ENCODE data around the gene IQCK.

DNA sequence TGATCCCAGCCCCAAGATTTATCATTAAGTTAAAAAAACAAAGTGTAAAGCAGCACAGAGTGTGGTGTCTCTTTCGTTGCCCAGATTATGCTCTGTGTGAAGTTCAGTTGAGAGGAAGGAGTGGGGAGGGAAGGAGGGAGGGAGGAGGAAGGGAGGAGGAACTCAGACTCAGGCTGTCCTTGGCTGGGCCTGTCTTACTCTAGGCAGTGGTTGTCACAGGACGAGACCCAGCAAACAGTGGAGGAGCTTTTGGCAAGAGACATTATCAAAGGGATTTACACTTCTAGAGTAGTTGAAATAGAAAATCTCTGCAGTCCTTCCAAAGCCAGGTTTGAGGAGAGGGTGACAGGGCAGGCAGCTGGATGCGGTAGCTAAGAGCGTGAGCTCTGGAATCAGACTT is 27.9 kb upstream of the IQCK start:
- TF ChIP-seq POLR2A (IDR thresholded peaks at IDR 0.05) (no peak), POLR2AphosphoS5 (IDR thresholded peaks at IDR 0.05) (no peak)
- TF ChIP-seq, protein P1, sequence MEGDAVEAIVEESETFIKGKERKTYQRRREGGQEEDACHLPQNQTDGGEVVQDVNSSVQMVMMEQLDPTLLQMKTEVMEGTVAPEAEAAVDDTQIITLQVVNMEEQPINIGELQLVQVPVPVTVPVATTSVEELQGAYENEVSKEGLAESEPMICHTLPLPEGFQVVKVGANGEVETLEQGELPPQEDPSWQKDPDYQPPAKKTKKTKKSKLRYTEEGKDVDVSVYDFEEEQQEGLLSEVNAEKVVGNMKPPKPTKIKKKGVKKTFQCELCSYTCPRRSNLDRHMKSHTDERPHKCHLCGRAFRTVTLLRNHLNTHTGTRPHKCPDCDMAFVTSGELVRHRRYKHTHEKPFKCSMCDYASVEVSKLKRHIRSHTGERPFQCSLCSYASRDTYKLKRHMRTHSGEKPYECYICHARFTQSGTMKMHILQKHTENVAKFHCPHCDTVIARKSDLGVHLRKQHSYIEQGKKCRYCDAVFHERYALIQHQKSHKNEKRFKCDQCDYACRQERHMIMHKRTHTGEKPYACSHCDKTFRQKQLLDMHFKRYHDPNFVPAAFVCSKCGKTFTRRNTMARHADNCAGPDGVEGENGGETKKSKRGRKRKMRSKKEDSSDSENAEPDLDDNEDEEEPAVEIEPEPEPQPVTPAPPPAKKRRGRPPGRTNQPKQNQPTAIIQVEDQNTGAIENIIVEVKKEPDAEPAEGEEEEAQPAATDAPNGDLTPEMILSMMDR (IDR thresholded peaks at IDR 0.05) = no peak

All from breast epithelium (tissue), 3 donors.